NCI-H1417 (cell line): ENCODE data around the gene RAD23A.

Experiments used
- DNase-seq, 3 experiments: peaks; one replicate each; lab custom pipeline; 2025; lab: John Stamatoyannopoulos, UW

The RAD23A gene

DNA sequence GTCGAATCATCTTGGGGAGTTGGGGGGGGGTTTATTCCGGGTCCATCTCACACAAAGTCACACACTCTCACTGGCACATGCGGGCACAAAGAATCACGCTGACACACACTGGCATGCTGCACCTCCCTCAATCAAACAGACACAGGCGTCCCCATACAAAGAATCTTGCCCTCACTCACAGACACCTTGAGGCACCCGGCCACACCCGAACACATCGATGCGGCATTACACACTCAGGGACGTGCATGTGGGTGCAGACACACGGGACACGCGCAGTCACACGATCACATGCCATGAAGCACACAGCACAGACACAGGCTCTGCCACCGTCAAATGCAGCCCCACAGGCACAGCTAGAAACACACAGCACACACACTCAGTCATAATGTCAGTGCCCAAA lies 57.4 kb downstream of the RAD23A start:
- DNase-seq = no peak
